Glutamatergic neuron (in vitro differentiated cells): ENCODE results near the gene ZNF112. TPM values are rescaled to one million over a fixed set of nuclear protein-coding genes. Genes with fewer than 3 reads are reported as not detected.
"Not testable (repeated sequence)": the region's sequence is repeated elsewhere in the genome, so short reads cannot be mapped to it uniquely, and the experiment has no call there.

Experiments used
- DNase-seq: peaks from one replicate; pipeline ENCODE4 v3.0.0; 2022
- H3K27ac Mint-ChIP-seq: one replicate; pipeline ENCODE4 v1.8.0; 2020; ENCODE audit warnings: mild to moderate bottlenecking, mixed read lengths, inconsistent platforms; ENCODE audit not compliant: unreplicated experiment
- H3K27me3 Mint-ChIP-seq: one replicate; pipeline ENCODE4 v1.8.0; 2020; ENCODE audit warnings: mild to moderate bottlenecking, moderate library complexity, mixed read lengths, inconsistent platforms; ENCODE audit not compliant: unreplicated experiment
- H3K36me3 Mint-ChIP-seq: one replicate; pipeline ENCODE4 v1.8.0; 2020; ENCODE audit warnings: mild to moderate bottlenecking, mixed read lengths, inconsistent platforms; ENCODE audit not compliant: unreplicated experiment
- H3K4me1 Mint-ChIP-seq: one replicate; pipeline ENCODE4 v1.8.0; 2020; ENCODE audit warnings: mild to moderate bottlenecking, low read depth, mixed read lengths, inconsistent platforms; ENCODE audit not compliant: unreplicated experiment
- H3K4me3 Mint-ChIP-seq: one replicate; pipeline ENCODE4 v1.8.0; 2020; ENCODE audit warnings: mild to moderate bottlenecking, mixed read lengths, inconsistent platforms; ENCODE audit not compliant: unreplicated experiment
- H3K9me3 Mint-ChIP-seq: one replicate; pipeline ENCODE4 v1.8.0; 2020; ENCODE audit warnings: mild to moderate bottlenecking, moderate library complexity, mixed read lengths, inconsistent platforms; ENCODE audit not compliant: unreplicated experiment
- CTCF ChIP-seq: fragments of 200-600 bp; sonication (generic); IDR thresholded peaks from one replicate; pipeline ENCODE4 v1.5.0; 2021; ENCODE audit not compliant: partially characterized antibody, unreplicated experiment
- long read RNA-seq: library from polyadenylated mRNA; unstranded; transcript quantifications from one replicate; pipeline ENCODE4 v2.0.0, GENCODE V29; 2020; ENCODE audit not compliant: unreplicated experiment
- total RNA-seq: library from RNA; stranded (reverse); fragmentation: NEBNext Ultra II Directional; extraction: Animal tissue kit (Norgen Biotek cat#: 25700); gene quantifications from one replicate; pipeline ENCODE4 v1.2.1, GENCODE V29; 2021; ENCODE audit not compliant: unreplicated experiment

Gene ZNF112
- 7.6 TPM for total RNA-seq
- long read RNA-seq, result 0 reads

- peak; percentile 84 for DNase-seq
- H3K4me3 Mint-ChIP-seq, result peak within 1 kb of the TSS; percentile 92
- TF ChIP-seq CTCF, result no peak
- H3K4me1 Mint-ChIP-seq, result no peaks in the 10 kb centered on the region
- peak within 1 kb of the TSS; percentile 90 for H3K27ac Mint-ChIP-seq
- H3K27me3 Mint-ChIP-seq, result peaks cover 3% of the 10 kb centered on the region
- peaks cover 3% of the 10 kb centered on the region for H3K9me3 Mint-ChIP-seq
- H3K36me3 Mint-ChIP-seq, result no peaks in the 10 kb centered on the region
Observed at GRCh38 chr19:44356383-44357111, at the start of gene ZNF112. ZNF112 (minus strand) TSS chr19:44356680; CDS start chr19:44340539, 16,141 bp downstream.

DNA sequence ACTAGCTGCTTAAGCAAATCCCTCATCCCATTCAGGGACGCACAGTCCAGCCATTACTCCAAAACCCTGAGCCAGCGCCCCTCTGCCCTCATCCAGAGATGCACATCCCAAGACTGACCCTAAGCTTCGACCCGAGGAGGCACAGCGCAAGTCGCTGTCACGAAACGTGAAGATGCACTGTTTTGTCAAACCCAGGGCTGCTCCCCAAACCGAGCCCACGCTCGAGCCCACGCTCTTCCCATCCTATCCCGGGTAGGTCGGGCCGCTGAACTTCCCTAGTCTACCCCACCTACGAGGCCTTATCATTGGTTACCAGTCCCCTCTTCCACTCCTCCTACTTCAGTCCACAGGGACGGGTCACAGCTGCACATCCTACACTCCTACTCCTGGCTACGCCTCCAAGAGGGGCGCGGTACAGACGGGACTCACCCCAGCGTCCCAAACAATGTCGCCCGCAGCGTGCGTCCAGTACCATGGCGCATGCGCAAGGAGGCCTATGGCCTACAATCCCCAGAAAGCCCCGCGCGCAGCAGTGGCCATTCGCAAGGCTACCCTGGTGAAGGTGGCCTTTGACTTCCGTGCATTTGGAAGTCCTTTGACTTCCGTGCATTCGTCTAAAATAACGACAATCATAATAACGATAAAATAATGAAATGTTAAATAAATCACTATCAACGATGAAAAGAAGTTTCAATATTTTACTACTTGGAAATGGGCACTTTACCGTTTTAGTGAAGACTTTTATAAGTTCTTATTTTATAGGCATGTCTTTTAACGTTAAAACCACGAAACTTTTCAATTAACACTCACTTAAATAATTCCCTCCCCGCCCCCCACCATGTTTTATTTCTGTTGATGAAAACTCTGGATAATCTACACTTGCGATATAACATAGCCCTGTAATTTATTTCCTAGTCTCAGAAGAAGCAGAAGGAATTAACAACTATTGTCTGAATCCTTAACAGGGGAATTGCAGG, 44.9 kb upstream of the ZNF112 start, which contains the start of gene ZNF285:
Gene ZNF285 (minus strand): TSS at position 470 of the 977 bp plus-strand sequence. CDS start 4,395 bp downstream, outside the sequence.
- DNase-seq, result peak; percentile 98
- peak within 1 kb of the TSS; percentile 97 for H3K4me3 Mint-ChIP-seq

DNA sequence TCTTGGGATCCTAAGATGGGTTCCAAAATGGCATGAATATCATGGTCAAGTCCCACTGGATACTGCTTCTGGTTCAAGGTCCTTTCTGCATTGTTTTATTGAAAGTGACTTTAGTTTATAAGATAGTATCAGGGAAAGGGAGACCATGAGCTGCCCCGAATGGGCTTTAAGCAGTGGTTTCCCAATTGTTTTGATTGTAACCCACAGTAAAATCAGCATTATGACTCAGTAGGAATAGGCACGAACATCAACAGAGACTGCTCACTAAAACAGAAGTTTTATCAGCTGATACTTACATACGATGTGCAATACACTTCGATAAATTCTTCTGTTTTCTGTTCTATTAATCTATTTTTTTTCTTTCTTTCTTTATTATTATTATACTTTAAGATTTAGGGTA, 32.8 kb upstream of the ZNF112 start:
- H3K27me3 Mint-ChIP-seq, DNase-seq, H3K9me3 Mint-ChIP-seq, H3K4me3 Mint-ChIP-seq, H3K27ac Mint-ChIP-seq, H3K4me1 Mint-ChIP-seq: not testable (repeated sequence)
- H3K36me3 Mint-ChIP-seq, result peaks cover 31% of the 10 kb centered on the region

More for the DNA sequence above, 44.9 kb upstream of the ZNF112 start, which contains the start of gene ZNF285:
- Mint-ChIP-seq H3K27me3 (peaks cover 12% of the 10 kb centered on the region), H3K4me1 (no peaks in the 10 kb centered on the region), H3K36me3 (peaks cover 4% of the 10 kb centered on the region), H3K27ac (peak within 1 kb of the TSS; percentile 88), H3K9me3 (peaks cover 7% of the 10 kb centered on the region)
- TF ChIP-seq CTCF, result no peak

- Mint-ChIP-seq H3K9me3 (peaks cover 3% of the 10 kb centered on the region), H3K4me1 (no peaks in the 10 kb centered on the region), H3K27ac (no peak overlapping the region), H3K4me3 (no peak overlapping the region), H3K27me3 (no peaks in the 10 kb centered on the region), H3K36me3 (no peaks in the 10 kb centered on the region)
- DNase-seq, result no peak
- no peak for TF ChIP-seq CTCF
Observed at GRCh38 chr19:44374789-44375188, 18.3 kb upstream of the ZNF112 start.

GRCh38 chr19:44371815-44372480, 15.5 kb upstream of the ZNF112 start:
- no peaks in the 10 kb centered on the region for H3K4me1 Mint-ChIP-seq
- no peak overlapping the region for H3K27ac Mint-ChIP-seq
- H3K36me3 Mint-ChIP-seq, result no peaks in the 10 kb centered on the region
- H3K9me3 Mint-ChIP-seq, result peaks cover 3% of the 10 kb centered on the region
- DNase-seq, result no peak
- no peaks in the 10 kb centered on the region for H3K27me3 Mint-ChIP-seq
- TF ChIP-seq CTCF, result no peak
- H3K4me3 Mint-ChIP-seq, result no peak overlapping the region
